ENCODE measurements around the gene PBOV1.

The PBOV1 gene

DNA sequence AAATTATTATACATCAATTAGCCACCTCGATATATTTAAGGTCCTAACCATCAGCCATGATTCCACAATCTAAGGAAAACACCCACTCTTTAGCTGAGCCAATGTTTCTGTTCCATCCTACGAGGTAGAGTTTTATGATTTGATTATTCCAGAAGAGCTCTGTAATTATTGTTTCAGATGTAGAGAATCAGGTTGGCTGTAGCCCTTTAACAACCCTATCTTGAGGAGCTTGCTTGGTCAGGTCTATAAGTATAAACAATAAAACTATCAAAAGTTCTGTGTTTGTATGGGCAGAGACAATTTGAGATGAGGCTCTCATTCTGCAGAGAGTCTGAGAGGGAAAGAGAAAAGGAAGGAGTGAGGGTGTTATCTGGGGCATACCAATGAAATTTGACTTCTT is at the start of gene PBOV1:
PBOV1 (minus strand) TSS at position 43 of the 400 bp plus-strand sequence. CDS start 96 bp downstream, outside the sequence.
- H3K9me3 ChIP-seq (ENCODE audit: control insufficient read depth in 1 of 2, low read length in 2 of 2) = no peaks in the 10 kb centered on the region
- H3K4me1 ChIP-seq (ENCODE audit: control insufficient read depth in 1 of 2, insufficient read depth in 2 of 2, low read length in 2 of 2) = no peaks in the 10 kb centered on the region
- H3K27ac ChIP-seq (ENCODE audit: low read length) = no peak within 1 kb of the TSS
- H3K36me3 ChIP-seq (ENCODE audit: control insufficient read depth in 1 of 2, insufficient read depth in 2 of 2, low read length in 2 of 2) = no peaks in the 10 kb centered on the region
- no peaks in the 10 kb centered on the region for H3K27me3 ChIP-seq (ENCODE audit: low read depth, low read length)
- no peak within 1 kb of the TSS for H3K4me3 ChIP-seq (ENCODE audit: low read depth in 1 of 2, low read length in 2 of 2)

DNA sequence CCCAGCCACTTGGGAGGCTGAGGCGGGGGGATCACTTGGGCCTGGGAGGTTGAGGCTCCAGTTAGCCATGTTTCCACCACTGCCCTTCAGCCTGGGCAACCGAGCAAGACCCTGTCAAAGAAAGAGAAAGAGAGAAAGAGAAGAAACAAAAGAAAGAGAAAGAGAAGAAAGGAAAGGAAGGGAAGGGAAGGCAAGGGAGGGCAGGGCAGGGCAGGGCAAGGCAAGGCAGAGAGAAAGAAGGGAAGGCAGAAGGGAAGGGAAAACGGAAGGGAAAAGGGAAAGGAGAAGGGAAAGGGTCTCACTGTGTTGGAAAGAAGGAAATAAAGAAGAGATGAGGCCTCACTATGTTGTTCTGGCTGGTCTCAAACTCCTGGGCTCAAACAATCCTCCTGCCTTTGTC is 47.8 kb upstream of the PBOV1 start:
- Histone ChIP-seq H3K27ac (ENCODE audit: low read length) (no peak overlapping the region), H3K9me3 (ENCODE audit: control insufficient read depth in 1 of 2, low read length in 2 of 2) (no peaks in the 10 kb centered on the region), H3K36me3 (ENCODE audit: control insufficient read depth in 1 of 2, insufficient read depth in 2 of 2, low read length in 2 of 2) (no peaks in the 10 kb centered on the region), H3K27me3 (ENCODE audit: low read depth, low read length) (no peaks in the 10 kb centered on the region), H3K4me3 (ENCODE audit: low read depth in 1 of 2, low read length in 2 of 2) (no peak overlapping the region), H3K4me1 (ENCODE audit: control insufficient read depth in 1 of 2, insufficient read depth in 2 of 2, low read length in 2 of 2) (no peaks in the 10 kb centered on the region)

DNA sequence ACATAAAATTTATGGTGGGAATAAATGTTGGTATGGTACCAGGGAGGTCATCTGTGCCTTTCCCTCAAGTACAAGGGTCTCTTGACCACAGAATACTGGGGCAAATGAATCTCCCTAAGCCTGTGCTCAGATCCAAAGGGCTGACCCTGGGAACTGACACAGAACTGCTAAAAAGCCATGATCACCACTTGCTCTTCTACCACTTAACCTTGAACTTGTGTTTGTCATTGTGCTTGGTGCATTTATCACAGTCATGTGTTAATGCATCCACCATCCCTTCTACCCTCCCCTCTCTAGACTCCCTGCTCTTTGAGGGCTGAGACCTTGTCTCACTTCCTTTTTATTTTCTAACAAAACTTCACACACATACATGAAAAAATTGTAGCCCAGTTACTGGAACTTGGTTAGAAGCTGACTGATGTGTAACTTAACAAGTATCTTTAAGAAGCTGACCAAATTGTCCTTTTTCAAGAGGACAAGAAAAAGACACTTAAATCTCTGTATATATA is 46.1 kb upstream of the PBOV1 start:
- Histone ChIP-seq H3K4me3 (ENCODE audit: low read depth in 1 of 2, low read length in 2 of 2) (no peak overlapping the region), H3K36me3 (ENCODE audit: control insufficient read depth in 1 of 2, insufficient read depth in 2 of 2, low read length in 2 of 2) (no peaks in the 10 kb centered on the region), H3K27ac (ENCODE audit: low read length) (no peak overlapping the region), H3K27me3 (ENCODE audit: low read depth, low read length) (no peaks in the 10 kb centered on the region), H3K9me3 (ENCODE audit: control insufficient read depth in 1 of 2, low read length in 2 of 2) (no peaks in the 10 kb centered on the region), H3K4me1 (ENCODE audit: control insufficient read depth in 1 of 2, insufficient read depth in 2 of 2, low read length in 2 of 2) (no peaks in the 10 kb centered on the region)

DNA sequence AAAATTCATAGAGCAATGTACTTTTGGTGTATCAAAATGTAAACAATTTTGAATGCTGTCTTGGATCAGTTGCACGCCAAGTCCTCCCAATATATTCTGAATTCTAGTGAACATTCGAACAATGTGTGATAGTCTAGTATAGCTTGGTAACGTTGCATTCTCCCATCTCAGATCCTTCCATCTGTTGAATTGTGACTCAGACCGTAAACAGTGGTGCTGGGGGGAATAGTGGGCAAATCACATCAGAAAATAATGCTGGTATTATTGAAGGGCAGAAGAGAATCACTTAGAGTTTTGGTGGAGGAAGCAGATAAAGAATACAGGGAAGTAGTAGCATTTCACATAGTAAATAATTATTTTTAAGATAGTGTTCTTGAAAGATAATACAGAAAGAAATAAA is 45.7 kb upstream of the PBOV1 start:
- H3K36me3 ChIP-seq (ENCODE audit: control insufficient read depth in 1 of 2, insufficient read depth in 2 of 2, low read length in 2 of 2) = no peaks in the 10 kb centered on the region
- H3K4me3 ChIP-seq (ENCODE audit: low read depth in 1 of 2, low read length in 2 of 2) = no peak overlapping the region
- no peaks in the 10 kb centered on the region for H3K9me3 ChIP-seq (ENCODE audit: control insufficient read depth in 1 of 2, low read length in 2 of 2)
- H3K27me3 ChIP-seq (ENCODE audit: low read depth, low read length) = no peaks in the 10 kb centered on the region
- no peaks in the 10 kb centered on the region for H3K4me1 ChIP-seq (ENCODE audit: control insufficient read depth in 1 of 2, insufficient read depth in 2 of 2, low read length in 2 of 2)
- H3K27ac ChIP-seq (ENCODE audit: low read length) = no peak overlapping the region

DNA sequence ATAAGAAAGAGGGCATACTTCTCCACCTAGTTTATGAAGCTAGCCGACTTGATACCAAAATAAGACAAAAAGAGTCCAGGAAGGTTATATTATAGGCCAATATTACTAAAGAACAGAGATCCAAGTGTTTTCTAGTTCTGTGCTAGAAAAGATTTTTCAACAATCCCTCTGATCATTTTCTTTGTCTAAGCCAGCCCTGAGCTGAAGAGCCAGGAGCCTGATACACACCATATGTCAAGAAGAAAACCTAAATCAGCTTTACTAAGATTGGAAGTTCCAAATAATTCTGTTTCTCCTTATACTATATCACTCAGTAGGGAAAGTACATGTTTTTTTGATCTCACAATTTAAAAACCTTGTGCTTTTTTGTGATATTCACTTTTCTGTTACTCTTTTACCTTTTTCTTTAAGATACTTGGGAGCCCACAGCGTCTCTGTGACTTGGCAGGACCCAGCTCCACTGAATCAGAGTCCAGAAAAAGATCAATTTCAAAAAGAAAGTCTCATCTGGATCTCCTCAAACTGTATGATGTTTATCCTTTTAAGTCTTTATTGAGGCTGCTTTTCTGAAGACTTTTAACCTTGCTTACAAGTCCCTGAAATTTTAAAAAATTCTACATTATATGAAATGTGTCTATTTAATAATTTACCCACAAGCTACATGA is 43.0 kb upstream of the PBOV1 start:
- H3K36me3 ChIP-seq (ENCODE audit: control insufficient read depth in 1 of 2, insufficient read depth in 2 of 2, low read length in 2 of 2) = no peaks in the 10 kb centered on the region
- H3K27ac ChIP-seq (ENCODE audit: low read length) = no peak overlapping the region
- no peaks in the 10 kb centered on the region for H3K9me3 ChIP-seq (ENCODE audit: control insufficient read depth in 1 of 2, low read length in 2 of 2)
- no peak overlapping the region for H3K4me3 ChIP-seq (ENCODE audit: low read depth in 1 of 2, low read length in 2 of 2)
- no peaks in the 10 kb centered on the region for H3K4me1 ChIP-seq (ENCODE audit: control insufficient read depth in 1 of 2, insufficient read depth in 2 of 2, low read length in 2 of 2)
- H3K27me3 ChIP-seq (ENCODE audit: low read depth, low read length) = no peaks in the 10 kb centered on the region

DNA sequence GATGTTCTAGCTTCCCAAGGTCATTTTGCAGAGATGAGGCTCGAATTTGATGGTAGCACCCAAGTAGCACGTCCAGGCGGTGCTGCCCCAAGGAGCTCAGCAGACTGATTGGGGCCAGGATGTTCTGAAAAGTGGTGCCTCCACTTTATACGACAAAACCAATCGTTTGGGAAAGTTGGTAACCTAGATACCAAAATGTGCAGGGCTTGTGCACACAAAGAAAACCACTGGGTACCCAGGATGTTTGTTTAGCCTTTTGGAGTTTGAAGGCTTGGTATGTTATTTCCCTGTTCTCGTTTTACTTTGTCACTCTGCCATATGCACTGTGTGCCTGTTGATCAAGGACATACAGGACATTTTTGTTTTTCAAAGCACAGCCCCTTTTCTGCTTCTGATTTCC is 40.7 kb upstream of the PBOV1 start:
- H3K36me3 ChIP-seq (ENCODE audit: control insufficient read depth in 1 of 2, insufficient read depth in 2 of 2, low read length in 2 of 2) = no peaks in the 10 kb centered on the region
- H3K27ac ChIP-seq (ENCODE audit: low read length) = no peak overlapping the region
- H3K27me3 ChIP-seq (ENCODE audit: low read depth, low read length) = no peaks in the 10 kb centered on the region
- no peak overlapping the region for H3K4me3 ChIP-seq (ENCODE audit: low read depth in 1 of 2, low read length in 2 of 2)
- no peaks in the 10 kb centered on the region for H3K4me1 ChIP-seq (ENCODE audit: control insufficient read depth in 1 of 2, insufficient read depth in 2 of 2, low read length in 2 of 2)
- no peaks in the 10 kb centered on the region for H3K9me3 ChIP-seq (ENCODE audit: control insufficient read depth in 1 of 2, low read length in 2 of 2)

DNA sequence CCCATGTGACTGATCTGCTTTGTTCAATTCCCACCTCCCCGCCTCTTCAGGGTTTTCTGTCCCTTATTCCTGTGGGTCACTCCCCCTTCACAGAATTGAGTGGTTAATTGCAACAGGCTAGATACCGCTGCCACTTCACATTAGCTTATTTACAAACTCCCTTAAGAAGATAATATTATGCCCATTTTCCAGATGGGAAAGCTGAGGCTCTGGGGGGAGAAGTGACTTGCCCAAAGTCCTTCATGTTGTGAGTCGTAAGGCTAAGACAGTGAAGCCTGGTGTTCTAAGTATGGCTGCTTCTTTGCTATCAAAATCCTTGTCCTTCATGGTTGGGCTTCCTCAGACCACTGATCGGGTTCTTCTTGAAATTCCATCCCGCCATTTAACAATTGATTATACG is 39.9 kb upstream of the PBOV1 start:
- Histone ChIP-seq H3K36me3 (ENCODE audit: control insufficient read depth in 1 of 2, insufficient read depth in 2 of 2, low read length in 2 of 2) (no peaks in the 10 kb centered on the region), H3K27me3 (ENCODE audit: low read depth, low read length) (no peaks in the 10 kb centered on the region), H3K4me1 (ENCODE audit: control insufficient read depth in 1 of 2, insufficient read depth in 2 of 2, low read length in 2 of 2) (no peaks in the 10 kb centered on the region), H3K4me3 (ENCODE audit: low read depth in 1 of 2, low read length in 2 of 2) (no peak overlapping the region), H3K27ac (ENCODE audit: low read length) (no peak overlapping the region), H3K9me3 (ENCODE audit: control insufficient read depth in 1 of 2, low read length in 2 of 2) (no peaks in the 10 kb centered on the region)

DNA sequence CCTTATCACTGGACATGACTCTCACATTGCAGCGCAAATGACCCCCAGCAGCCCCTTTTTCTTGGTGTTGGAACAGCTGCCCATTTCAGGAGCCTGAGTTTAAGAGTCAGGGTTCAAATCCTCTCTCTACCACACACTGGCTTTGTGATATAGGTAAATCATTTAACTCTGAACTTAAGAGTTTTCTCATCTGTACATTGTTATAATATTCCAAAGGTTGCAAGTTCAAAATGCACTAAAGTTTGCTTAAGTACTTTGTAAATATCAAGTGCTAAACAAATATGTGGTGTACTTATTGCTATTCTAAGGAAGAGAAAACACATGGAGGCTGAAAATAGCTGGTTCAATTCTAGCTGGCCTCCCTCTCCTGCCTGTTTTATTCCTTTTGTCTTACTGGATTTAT is 39.3 kb upstream of the PBOV1 start:
- Histone ChIP-seq H3K4me3 (ENCODE audit: low read depth in 1 of 2, low read length in 2 of 2) (no peak overlapping the region), H3K27ac (ENCODE audit: low read length) (no peak overlapping the region), H3K9me3 (ENCODE audit: control insufficient read depth in 1 of 2, low read length in 2 of 2) (no peaks in the 10 kb centered on the region), H3K4me1 (ENCODE audit: control insufficient read depth in 1 of 2, insufficient read depth in 2 of 2, low read length in 2 of 2) (no peaks in the 10 kb centered on the region), H3K36me3 (ENCODE audit: control insufficient read depth in 1 of 2, insufficient read depth in 2 of 2, low read length in 2 of 2) (no peaks in the 10 kb centered on the region), H3K27me3 (ENCODE audit: low read depth, low read length) (no peaks in the 10 kb centered on the region)

DNA sequence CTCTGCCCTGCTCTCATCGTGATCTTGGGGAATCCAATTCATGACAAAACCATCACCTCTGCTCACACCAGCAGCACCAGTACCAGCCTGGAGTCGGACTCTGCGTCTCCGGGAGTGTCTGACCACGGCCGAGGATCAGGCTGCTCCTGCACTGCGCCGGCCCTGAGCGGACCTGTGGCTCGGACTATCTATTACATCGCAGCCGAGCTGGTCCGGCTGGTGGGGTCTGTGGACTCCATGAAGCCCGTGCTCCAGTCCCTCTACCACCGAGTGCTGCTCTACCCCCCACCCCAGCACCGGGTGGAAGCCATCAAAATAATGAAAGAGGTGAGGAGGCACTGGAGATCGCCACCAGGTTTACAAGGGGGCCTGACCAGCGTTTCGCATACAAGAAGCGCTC is 37.2 kb upstream of the PBOV1 start:
- Histone ChIP-seq H3K27ac (ENCODE audit: low read length) (no peak overlapping the region), H3K36me3 (ENCODE audit: control insufficient read depth in 1 of 2, insufficient read depth in 2 of 2, low read length in 2 of 2) (no peaks in the 10 kb centered on the region), H3K9me3 (ENCODE audit: control insufficient read depth in 1 of 2, low read length in 2 of 2) (no peaks in the 10 kb centered on the region), H3K4me3 (ENCODE audit: low read depth in 1 of 2, low read length in 2 of 2) (no peak overlapping the region), H3K4me1 (ENCODE audit: control insufficient read depth in 1 of 2, insufficient read depth in 2 of 2, low read length in 2 of 2) (no peaks in the 10 kb centered on the region), H3K27me3 (ENCODE audit: low read depth, low read length) (no peaks in the 10 kb centered on the region)

DNA sequence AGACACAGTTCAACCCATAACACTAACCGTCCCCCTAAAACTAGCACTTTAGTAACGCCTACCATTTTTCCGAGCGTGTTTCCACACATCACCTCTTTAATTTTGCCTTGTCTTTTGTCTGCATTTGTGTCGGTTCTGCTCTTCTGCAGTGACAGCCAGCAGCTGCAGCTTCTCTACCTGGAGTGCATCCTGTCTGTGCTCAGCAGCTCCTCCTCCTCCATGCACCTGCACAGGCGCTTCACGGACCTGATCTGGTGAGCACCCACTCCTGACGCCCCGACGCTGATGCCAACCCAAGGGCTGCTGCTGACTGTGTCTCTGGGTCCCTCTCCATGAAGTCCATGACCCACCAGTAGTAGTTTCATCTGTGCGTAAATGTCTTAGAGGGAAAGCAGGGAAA is 35.4 kb upstream of the PBOV1 start:
- no peak overlapping the region for H3K4me3 ChIP-seq (ENCODE audit: low read depth in 1 of 2, low read length in 2 of 2)
- H3K27ac ChIP-seq (ENCODE audit: low read length) = no peak overlapping the region
- H3K36me3 ChIP-seq (ENCODE audit: control insufficient read depth in 1 of 2, insufficient read depth in 2 of 2, low read length in 2 of 2) = no peaks in the 10 kb centered on the region
- H3K9me3 ChIP-seq (ENCODE audit: control insufficient read depth in 1 of 2, low read length in 2 of 2) = no peaks in the 10 kb centered on the region
- no peaks in the 10 kb centered on the region for H3K4me1 ChIP-seq (ENCODE audit: control insufficient read depth in 1 of 2, insufficient read depth in 2 of 2, low read length in 2 of 2)
- no peaks in the 10 kb centered on the region for H3K27me3 ChIP-seq (ENCODE audit: low read depth, low read length)

DNA sequence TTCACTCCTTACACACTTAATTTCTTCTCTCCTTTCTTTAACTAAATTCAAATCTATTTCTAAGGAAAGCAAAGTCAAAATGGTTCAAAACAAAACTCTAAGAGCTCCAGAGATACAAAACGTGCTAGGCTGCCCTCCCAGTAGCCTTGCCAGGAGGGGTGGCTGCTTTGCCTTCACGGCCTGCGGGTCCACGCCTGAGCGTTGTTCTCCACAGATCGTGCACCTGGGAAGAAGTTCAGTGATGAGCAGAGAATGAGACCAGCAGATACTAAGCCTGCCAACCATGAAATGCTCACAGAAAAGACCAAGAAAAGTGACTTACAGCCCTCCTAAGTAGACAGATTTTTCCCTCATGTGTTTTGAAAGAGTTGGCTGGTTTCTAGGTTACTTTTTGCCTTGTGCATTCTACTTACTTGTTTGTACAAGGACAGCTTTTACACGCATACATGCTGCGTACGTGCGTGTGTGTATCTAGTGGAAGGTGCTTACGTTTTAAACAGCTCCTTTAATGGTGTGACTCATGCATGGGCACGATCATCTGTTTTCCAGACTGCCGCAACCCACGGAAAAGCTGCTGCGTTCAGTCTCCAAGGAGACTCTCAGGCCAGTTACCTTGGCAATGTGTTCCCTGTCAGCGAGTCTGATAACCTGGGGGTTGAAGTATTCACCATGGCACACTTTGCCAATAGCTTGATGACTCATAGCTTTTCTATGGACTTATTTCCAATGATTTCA is 32.4 kb upstream of the PBOV1 start:
- H3K27ac ChIP-seq (ENCODE audit: low read length) = no peak overlapping the region
- no peaks in the 10 kb centered on the region for H3K27me3 ChIP-seq (ENCODE audit: low read depth, low read length)
- H3K36me3 ChIP-seq (ENCODE audit: control insufficient read depth in 1 of 2, insufficient read depth in 2 of 2, low read length in 2 of 2) = no peaks in the 10 kb centered on the region
- no peaks in the 10 kb centered on the region for H3K4me1 ChIP-seq (ENCODE audit: control insufficient read depth in 1 of 2, insufficient read depth in 2 of 2, low read length in 2 of 2)
- H3K4me3 ChIP-seq (ENCODE audit: low read depth in 1 of 2, low read length in 2 of 2) = no peak overlapping the region
- H3K9me3 ChIP-seq (ENCODE audit: control insufficient read depth in 1 of 2, low read length in 2 of 2) = no peaks in the 10 kb centered on the region

All from muscle layer of duodenum (tissue), 2 donors.